ENCODE data around the gene PRR12. TPM values are rescaled to one million over a fixed set of nuclear protein-coding genes. Genes with fewer than 3 reads are reported as not detected.
A peak's percentile ranks its signal among the peaks of the same experiment; 100 is the strongest.

Gene PRR12
- total and polyA plus RNA-seq, 9 of the 15 experiments (the other 6 are each of a cell fraction or from before 2014, with no cell fraction given), result 0.01 to 21.1 (median 0.98) TPM

DNA sequence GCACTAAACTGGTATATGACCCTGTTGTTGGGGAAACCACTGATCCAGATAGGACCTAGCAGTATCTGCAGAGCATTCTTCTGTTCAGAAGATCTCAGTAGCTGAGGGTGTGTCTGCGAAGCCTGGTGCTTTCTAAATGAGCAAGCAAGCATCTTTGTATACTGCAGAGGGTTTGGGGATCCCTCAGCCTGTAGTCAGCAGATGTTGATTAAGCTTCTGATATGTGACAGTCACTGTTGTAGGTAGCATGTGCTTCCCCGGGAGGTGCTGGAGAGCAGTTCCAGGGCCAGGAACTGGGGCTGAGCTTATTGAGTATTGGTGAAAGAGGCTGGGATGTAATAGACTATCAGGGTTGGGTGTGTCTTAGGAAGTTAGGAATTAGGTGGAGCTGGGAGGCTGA lies 52.5 kb downstream of the PRR12 start (continued):
- TF ChIP-seq, protein P1, sequence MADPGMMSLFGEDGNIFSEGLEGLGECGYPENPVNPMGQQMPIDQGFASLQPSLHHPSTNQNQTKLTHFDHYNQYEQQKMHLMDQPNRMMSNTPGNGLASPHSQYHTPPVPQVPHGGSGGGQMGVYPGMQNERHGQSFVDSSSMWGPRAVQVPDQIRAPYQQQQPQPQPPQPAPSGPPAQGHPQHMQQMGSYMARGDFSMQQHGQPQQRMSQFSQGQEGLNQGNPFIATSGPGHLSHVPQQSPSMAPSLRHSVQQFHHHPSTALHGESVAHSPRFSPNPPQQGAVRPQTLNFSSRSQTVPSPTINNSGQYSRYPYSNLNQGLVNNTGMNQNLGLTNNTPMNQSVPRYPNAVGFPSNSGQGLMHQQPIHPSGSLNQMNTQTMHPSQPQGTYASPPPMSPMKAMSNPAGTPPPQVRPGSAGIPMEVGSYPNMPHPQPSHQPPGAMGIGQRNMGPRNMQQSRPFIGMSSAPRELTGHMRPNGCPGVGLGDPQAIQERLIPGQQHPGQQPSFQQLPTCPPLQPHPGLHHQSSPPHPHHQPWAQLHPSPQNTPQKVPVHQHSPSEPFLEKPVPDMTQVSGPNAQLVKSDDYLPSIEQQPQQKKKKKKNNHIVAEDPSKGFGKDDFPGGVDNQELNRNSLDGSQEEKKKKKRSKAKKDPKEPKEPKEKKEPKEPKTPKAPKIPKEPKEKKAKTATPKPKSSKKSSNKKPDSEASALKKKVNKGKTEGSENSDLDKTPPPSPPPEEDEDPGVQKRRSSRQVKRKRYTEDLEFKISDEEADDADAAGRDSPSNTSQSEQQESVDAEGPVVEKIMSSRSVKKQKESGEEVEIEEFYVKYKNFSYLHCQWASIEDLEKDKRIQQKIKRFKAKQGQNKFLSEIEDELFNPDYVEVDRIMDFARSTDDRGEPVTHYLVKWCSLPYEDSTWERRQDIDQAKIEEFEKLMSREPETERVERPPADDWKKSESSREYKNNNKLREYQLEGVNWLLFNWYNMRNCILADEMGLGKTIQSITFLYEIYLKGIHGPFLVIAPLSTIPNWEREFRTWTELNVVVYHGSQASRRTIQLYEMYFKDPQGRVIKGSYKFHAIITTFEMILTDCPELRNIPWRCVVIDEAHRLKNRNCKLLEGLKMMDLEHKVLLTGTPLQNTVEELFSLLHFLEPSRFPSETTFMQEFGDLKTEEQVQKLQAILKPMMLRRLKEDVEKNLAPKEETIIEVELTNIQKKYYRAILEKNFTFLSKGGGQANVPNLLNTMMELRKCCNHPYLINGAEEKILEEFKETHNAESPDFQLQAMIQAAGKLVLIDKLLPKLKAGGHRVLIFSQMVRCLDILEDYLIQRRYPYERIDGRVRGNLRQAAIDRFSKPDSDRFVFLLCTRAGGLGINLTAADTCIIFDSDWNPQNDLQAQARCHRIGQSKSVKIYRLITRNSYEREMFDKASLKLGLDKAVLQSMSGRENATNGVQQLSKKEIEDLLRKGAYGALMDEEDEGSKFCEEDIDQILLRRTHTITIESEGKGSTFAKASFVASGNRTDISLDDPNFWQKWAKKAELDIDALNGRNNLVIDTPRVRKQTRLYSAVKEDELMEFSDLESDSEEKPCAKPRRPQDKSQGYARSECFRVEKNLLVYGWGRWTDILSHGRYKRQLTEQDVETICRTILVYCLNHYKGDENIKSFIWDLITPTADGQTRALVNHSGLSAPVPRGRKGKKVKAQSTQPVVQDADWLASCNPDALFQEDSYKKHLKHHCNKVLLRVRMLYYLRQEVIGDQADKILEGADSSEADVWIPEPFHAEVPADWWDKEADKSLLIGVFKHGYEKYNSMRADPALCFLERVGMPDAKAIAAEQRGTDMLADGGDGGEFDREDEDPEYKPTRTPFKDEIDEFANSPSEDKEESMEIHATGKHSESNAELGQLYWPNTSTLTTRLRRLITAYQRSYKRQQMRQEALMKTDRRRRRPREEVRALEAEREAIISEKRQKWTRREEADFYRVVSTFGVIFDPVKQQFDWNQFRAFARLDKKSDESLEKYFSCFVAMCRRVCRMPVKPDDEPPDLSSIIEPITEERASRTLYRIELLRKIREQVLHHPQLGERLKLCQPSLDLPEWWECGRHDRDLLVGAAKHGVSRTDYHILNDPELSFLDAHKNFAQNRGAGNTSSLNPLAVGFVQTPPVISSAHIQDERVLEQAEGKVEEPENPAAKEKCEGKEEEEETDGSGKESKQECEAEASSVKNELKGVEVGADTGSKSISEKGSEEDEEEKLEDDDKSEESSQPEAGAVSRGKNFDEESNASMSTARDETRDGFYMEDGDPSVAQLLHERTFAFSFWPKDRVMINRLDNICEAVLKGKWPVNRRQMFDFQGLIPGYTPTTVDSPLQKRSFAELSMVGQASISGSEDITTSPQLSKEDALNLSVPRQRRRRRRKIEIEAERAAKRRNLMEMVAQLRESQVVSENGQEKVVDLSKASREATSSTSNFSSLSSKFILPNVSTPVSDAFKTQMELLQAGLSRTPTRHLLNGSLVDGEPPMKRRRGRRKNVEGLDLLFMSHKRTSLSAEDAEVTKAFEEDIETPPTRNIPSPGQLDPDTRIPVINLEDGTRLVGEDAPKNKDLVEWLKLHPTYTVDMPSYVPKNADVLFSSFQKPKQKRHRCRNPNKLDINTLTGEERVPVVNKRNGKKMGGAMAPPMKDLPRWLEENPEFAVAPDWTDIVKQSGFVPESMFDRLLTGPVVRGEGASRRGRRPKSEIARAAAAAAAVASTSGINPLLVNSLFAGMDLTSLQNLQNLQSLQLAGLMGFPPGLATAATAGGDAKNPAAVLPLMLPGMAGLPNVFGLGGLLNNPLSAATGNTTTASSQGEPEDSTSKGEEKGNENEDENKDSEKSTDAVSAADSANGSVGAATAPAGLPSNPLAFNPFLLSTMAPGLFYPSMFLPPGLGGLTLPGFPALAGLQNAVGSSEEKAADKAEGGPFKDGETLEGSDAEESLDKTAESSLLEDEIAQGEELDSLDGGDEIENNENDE (IDR thresholded peaks at IDR 0.05; ENCODE audit: low read depth, low read length), result no peak
- TF ChIP-seq SIN3A (IDR thresholded peaks at IDR 0.05; ENCODE audit: borderline replicate concordance in 2 of 2, control insufficient read depth in 1 of 2, low read depth in 2 of 2, low read length in 2 of 2), result 0 out of 4 replicates have a peak, but pooled peaks of 1 of the 2 experiments have one; percentile 36
- no peak for TF ChIP-seq HOXB6 (CRISPR knock-in tag; IDR thresholded peaks at IDR 0.05; ENCODE audit: borderline replicate concordance)
- TF ChIP-seq MEF2D (tag; conservative IDR thresholded peaks at IDR 0.05; ENCODE audit: low read depth), result no peak
- TF ChIP-seq, protein P2, sequence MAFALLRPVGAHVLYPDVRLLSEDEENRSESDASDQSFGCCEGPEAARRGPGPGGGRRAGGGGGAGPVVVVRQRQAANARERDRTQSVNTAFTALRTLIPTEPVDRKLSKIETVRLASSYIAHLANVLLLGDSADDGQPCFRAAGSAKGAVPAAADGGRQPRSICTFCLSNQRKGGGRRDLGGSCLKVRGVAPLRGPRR (CRISPR knock-in tag; IDR thresholded peaks at IDR 0.05), result no peak
- TF ChIP-seq NR2C1 (IDR thresholded peaks at IDR 0.05), result no peak
- TF ChIP-seq NR2C1 (tag; IDR thresholded peaks at IDR 0.05), result no peak
- TF ChIP-seq KHSRP (IDR thresholded peaks at IDR 0.05), result no peak
- no peak for TF ChIP-seq SMARCE1 (IDR thresholded peaks at IDR 0.05)
- no peak for TF ChIP-seq ZNF133 (CRISPR knock-in tag; IDR thresholded peaks at IDR 0.05)
- no peak for TF ChIP-seq RBM39 (optimal IDR thresholded peaks at IDR 0.05; ENCODE audit: low read depth, low read length)
- no peak for TF ChIP-seq PYGO2 (tag; IDR thresholded peaks at IDR 0.05)
- TF ChIP-seq ZMIZ1 (IDR thresholded peaks at IDR 0.05; ENCODE audit: low read depth in 2 of 2, low read length in 2 of 2), result no peak
- TF ChIP-seq OTX1 (CRISPR knock-in tag; IDR thresholded peaks at IDR 0.05), result 0 out of 2 replicates have a peak, but pooled peaks have one; percentile 37

Data from K562 (cell line).